GM12891 (cell line): ENCODE measurements around the gene ANKRD10.

Experiments
- POLR2A ChIP-seq: IDR thresholded peaks from 2 replicates; pipeline ENCODE4 v1.6.1; 2011; ENCODE audit warnings: low read depth, low read length, control low read depth
- POLR2AphosphoS5 ChIP-seq: IDR thresholded peaks from 2 replicates; pipeline ENCODE4 v1.6.1; 2011; ENCODE audit warnings: low read depth, low read length, control low read depth
- POU2F2 ChIP-seq: IDR thresholded peaks from 2 replicates; pipeline ENCODE4 v1.6.1; 2011; ENCODE audit warnings: low read depth, mild to moderate bottlenecking, control low read depth, low read length, moderate library complexity
- SPI1 ChIP-seq: IDR thresholded peaks from 2 replicates; pipeline ENCODE4 v1.6.1; 2011; ENCODE audit warnings: low read depth, low read length, control low read depth
- TAF1 ChIP-seq: IDR thresholded peaks from 2 replicates; pipeline ENCODE4 v1.6.1; 2011; ENCODE audit warnings: low read depth, low read length, control low read depth

- TF ChIP-seq POLR2A: no peak
- no peak for TF ChIP-seq SPI1
- TF ChIP-seq POLR2AphosphoS5: no peak
- no peak for TF ChIP-seq POU2F2
- no peak for TF ChIP-seq TAF1
These were observed 34.2 kb downstream of the ANKRD10 start for GRCh38 chr13:110880627-110881026.
